Lower leg skin (tissue), 4 donors: ENCODE data around the gene SLC28A3. TPM values are rescaled to one million over a fixed set of nuclear protein-coding genes. Genes with fewer than 3 reads are reported as not detected.

Experiments
- DNase-seq, 2 donors: peaks; one replicate each; pipeline ENCODE4 v3.0.0-alpha.2; 2019; ENCODE audit warnings: low spot score in 2 of 2
- H3K4me3 ChIP-seq: fragments of 200-600 bp; sonication (generic); 2 replicates; pipeline ENCODE4 v1.5.1; 2017; ENCODE audit warnings: mild to moderate bottlenecking, low read depth; ENCODE audit not compliant: poor library complexity, severe bottlenecking
- POLR2A ChIP-seq, 2 donors: fragments of 450-650 bp; IDR thresholded peaks; one replicate each; pipeline ENCODE4 v1.6.1; 2016 to 2017; ENCODE audit warnings: antibody characterized with exemption in 2 of 2, mild to moderate bottlenecking in 1 of 2, moderate library complexity in 1 of 2
- WGBS, 2 donors: methylation state at CpG; one replicate each; pipeline ENCODE4 v1.1.5; 2018; 5-methylcytosine and 5-hydroxymethylcytosine counted together
- intact Hi-C: fragments of 100-400 bp; cut with DNase I; formaldehyde crosslinking; loops from one replicate; pipeline ENCODE4 v1.15.0; 2023; ENCODE audit warnings: low total_unique reads
- total RNA-seq, 4 donors: library from RNA; depleted of rRNA; stranded (reverse); fragments of >200 nt; gene quantifications; one replicate each; pipeline ENCODE4 v1.1.0, GENCODE V29; 2016
- TF ChIP-seq, protein P1 (sequence below), 3 donors: fragments of 450-650 bp; IDR thresholded peaks; one replicate each; pipeline ENCODE4 v1.5.1; 2016; ENCODE audit warnings: antibody characterized with exemption in 3 of 3, mild to moderate bottlenecking in 3 of 3, moderate library complexity in 2 of 3

SLC28A3 gene
- total RNA-seq, 4 donors from 2014 or later = 9.5 to 19.0 (median 13.6) TPM

DNA sequence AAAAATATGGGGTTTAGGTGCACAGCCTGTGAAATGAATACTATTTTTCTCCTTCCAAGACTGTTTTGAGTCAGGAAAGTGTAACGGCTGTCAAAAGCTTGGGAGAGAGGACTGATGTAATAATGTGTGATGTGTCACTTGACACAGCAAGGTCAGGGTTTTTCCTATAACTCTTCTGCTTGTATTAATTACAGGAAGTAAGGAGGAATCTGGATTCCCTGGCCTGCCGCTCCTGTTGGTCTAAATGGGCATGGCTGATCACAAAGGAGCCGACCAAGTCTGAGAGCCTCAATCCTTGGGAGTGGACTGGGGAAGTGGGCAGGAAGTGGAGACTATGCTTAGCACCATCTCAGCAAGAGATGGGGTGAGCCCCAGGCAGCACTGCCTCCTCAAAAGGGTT lies 16.7 kb upstream of the SLC28A3 start:
- no peak overlapping the region for H3K4me3 ChIP-seq
- intact Hi-C loops = no loop called here
- peak in 1 of 2 donors; percentile 75 for DNase-seq
- TF ChIP-seq, protein P1, sequence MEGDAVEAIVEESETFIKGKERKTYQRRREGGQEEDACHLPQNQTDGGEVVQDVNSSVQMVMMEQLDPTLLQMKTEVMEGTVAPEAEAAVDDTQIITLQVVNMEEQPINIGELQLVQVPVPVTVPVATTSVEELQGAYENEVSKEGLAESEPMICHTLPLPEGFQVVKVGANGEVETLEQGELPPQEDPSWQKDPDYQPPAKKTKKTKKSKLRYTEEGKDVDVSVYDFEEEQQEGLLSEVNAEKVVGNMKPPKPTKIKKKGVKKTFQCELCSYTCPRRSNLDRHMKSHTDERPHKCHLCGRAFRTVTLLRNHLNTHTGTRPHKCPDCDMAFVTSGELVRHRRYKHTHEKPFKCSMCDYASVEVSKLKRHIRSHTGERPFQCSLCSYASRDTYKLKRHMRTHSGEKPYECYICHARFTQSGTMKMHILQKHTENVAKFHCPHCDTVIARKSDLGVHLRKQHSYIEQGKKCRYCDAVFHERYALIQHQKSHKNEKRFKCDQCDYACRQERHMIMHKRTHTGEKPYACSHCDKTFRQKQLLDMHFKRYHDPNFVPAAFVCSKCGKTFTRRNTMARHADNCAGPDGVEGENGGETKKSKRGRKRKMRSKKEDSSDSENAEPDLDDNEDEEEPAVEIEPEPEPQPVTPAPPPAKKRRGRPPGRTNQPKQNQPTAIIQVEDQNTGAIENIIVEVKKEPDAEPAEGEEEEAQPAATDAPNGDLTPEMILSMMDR (IDR thresholded peaks at IDR 0.05) = no peak
- no peak for TF ChIP-seq POLR2A (IDR thresholded peaks at IDR 0.05)
- WGBS, 2 donors = 77 to 83% methylated on average over 3 of the region's 3 CpGs

DNA sequence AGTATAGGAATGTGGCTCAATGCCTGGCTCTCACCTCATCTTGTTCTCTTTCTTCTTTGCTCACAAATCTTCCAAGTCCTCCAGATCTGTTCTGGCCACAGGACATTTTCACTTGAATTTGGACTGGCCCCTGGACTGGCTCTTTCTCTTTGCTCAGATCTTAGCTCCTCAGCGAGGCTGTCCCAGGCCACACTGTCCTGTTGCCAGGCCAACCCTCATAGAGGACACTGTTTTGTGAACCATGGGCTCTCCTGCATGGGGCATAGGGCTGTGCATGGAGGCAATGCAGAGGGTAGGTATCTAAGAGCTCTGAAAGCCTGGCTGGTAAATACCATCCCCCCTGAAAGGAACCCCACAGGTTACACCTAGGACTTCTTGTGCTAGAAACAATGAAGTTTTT lies 13.5 kb upstream of the SLC28A3 start:
- no peak for DNase-seq
- TF ChIP-seq, protein P1 (IDR thresholded peaks at IDR 0.05) = no peak
- TF ChIP-seq POLR2A (IDR thresholded peaks at IDR 0.05) = no peak
- intact Hi-C loops = no loop called here
- no peak overlapping the region for H3K4me3 ChIP-seq
- 93 to 94% methylated on average over 1 of the region's 1 CpG for WGBS, 2 donors

DNA sequence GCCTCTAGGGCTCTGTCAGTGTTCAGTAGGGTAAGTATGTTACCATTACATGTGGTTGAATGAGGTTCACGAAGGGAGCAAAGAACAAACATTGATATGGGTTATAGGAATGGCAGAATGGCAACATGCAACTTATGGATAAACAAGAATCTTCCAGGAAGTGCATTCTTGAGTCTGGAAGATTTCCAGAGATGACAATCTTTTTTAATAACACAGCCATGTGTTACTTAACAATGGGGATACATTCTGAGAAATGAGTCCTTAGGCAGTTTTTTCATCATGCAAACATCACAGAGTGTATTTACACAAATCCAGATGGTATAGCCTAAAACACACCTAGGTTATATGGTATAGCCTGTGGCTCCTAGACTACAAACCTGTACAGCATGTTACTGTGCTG lies 9.1 kb upstream of the SLC28A3 start:
- TF ChIP-seq, protein P1 (IDR thresholded peaks at IDR 0.05) = no peak
- no peak for TF ChIP-seq POLR2A (IDR thresholded peaks at IDR 0.05)
- WGBS, 2 donors = 43 to 62% methylated on average over 1 of the region's 1 CpG
- no peak for DNase-seq
- no peak overlapping the region for H3K4me3 ChIP-seq
- intact Hi-C loops = no loop called here

DNA sequence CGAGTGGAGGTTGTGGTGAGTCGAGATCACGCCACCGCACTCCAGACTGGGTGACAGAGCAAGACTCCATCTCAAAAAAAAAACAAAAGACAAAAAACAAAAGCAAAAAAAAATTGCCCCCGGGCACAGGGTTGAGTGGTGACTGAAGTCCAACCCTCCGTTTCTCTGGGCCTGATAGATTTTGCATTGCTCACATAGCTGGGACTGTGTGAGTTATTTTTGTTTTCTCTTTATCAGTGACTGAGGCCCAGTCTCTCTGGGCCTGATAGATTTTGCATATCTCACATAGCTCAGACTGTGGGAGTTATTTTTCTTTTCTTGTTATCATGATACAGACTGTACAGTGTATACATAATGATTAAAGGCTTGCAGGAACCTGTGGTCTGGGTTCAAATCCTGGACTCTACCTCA lies 2.6 kb upstream of the SLC28A3 start:
- H3K4me3 ChIP-seq = no peak overlapping the region
- WGBS, 2 donors = 77 to 84% methylated on average over 6 of the region's 6 CpGs
- TF ChIP-seq, protein P1 (IDR thresholded peaks at IDR 0.05) = no peak
- TF ChIP-seq POLR2A (IDR thresholded peaks at IDR 0.05) = no peak
- intact Hi-C loops = no loop called here
- no peak for DNase-seq

DNA sequence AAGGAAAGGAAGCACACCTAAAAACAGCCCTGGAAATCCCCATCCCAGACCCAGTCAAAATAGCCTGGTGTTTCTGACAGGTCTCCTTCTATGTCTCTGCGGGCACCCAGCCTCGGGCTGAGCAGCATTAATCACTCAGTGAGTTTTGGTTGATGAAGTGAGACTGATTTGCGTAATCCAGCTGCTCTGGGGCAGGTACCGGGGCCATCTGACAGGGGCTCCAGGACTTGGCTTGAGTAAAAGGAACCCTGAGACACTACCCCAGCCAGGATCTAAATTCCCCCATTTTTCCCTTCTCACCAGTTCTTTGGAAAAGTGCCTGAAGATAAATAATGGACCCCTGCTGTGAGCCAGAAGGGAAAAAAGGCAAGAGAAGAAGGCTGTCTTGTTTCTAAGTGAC lies 596 bp downstream of the SLC28A3 start:
- intact Hi-C loops = no loop called here
- H3K4me3 ChIP-seq = no peak overlapping the region
- no peak for DNase-seq
- TF ChIP-seq, protein P1 (IDR thresholded peaks at IDR 0.05) = no peak
- no peak for TF ChIP-seq POLR2A (IDR thresholded peaks at IDR 0.05)
- 54 to 56% methylated on average over 4 of the region's 4 CpGs for WGBS, 2 donors

DNA sequence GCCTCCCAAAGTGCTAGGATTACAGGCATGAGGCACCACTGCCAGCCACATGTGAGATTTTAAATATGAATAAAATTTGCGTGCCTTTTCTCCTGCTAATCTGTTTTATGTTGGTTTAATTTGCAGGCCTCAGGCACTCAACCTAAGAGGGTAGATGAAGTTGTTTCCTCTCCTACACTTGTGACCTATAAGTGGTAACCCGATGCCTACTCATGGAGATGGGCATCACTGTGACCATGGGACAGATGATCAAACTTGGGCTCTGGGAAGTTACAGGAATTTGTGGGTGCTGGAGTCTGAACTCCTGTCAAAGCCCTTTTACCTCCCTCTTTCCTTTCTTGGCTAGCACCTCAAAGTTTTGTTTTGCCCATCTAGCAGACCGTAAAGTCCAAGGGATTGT lies 1.1 kb downstream of the SLC28A3 start:
- no peak overlapping the region for H3K4me3 ChIP-seq
- whole genome bisulfite sequencing, 2 donors = 61 to 71% methylated on average over 3 of the region's 3 CpGs
- intact Hi-C loops = no loop called here
- DNase-seq = no peak
- TF ChIP-seq, protein P1 (IDR thresholded peaks at IDR 0.05) = no peak
- no peak for TF ChIP-seq POLR2A (IDR thresholded peaks at IDR 0.05)
